NCI-H2107 treated with DMSO at 0.1 percent for 48 hours (cell line): Measurements from ENCODE around the gene RRP1B.

Source experiments
- DNase-seq: peaks from one replicate; lab custom pipeline; 2025; ENCODE audit not compliant: unreplicated experiment; lab: John Stamatoyannopoulos, UW

Gene RRP1B

DNA sequence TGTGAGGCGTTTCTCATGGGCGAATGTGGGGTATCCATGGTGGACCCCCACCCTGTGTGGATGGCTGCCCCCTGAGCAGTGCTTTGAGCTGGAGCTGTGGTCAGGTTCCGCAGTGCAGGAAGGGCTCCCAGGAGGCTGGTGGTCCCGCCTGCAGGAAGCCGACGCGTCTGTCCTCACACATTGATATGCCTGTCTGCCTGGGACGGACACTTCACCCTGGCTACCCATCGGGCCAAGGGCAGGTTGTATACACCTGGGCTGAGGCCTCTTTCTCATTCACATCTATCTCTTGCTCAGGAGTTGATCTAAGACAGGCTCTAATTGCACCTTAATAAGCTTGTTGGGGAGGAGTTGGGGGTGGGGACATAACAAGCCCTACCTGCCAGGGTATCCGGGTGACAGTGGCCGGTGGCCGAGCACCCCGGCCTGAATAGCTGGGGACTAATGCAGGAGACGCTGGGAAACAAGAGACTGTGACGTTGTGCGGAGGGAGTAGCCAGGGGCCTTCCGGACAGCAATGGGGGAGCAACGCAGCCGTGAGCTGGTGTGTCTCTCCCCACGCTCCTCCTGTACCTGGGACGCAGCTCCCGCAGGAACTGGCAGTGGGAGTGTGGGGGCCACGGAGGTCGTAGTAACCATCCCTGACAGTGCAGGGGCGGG is 81.3 kb downstream of the RRP1B start:
- DNase-seq, result no peak

DNA sequence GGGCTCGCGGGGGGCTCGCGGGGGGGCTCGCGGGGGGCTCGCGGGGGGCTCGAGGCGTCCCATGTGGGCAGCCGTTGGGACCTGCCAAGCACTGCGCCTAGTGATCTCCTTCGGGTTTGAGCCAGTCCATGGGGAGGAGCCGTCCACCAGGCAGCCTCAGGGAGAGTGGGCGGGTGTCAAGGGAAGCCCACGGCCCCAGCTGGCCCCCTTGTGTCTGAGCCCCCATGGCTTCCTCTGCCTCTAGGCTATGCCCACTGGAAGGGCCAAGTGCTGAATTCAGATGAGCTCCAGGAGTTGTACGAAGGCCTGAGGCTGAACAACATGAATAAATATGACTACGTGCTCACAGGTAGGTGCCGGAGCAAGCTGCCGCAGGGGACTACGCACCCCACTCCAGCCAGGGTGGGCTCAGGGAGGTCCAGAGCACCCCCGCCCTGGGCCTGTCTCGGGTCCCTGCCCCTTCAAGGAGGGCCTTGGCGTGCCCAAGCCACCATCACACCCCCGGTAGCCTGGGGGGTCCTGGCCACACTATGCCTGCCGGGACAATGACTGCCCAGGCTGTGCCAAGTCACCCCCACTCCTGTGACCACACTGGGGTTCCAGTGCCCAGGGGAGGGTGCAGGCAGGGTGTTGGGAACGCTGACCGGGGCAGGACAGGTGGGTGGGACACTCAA is 82.2 kb downstream of the RRP1B start:
- no peak for DNase-seq

DNA sequence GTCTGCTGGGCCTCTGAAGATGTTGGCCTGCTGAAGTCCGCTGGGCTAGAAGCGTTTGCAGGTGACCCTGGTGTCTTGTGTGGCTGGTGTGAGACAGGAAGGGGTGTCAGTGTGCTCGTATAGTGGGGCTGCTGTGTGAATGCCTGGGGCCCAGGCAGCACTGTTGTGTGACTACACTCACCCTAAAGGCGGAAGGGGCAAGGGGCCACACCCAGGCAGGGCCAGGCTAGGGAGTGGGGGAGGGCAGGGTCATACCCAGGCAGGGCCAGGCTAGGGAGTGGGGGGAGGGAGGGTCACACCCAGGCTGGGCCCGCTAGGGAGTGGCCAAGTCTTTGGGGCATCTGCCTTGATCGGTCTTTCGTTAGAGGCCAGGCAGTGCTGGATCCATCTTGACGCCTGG is 84.6 kb downstream of the RRP1B start:
- DNase-seq, result no peak

- DNase-seq, result no peak
Measured at GRCh38 chr21:43744725-43745124, 85.4 kb downstream of the RRP1B start.
